HG03520 (cell line): ENCODE data around the gene DUSP18.
"Not testable (repeated sequence)": the region's sequence is repeated elsewhere in the genome, so short reads cannot be mapped to it uniquely, and the experiment has no call there.

Experiments used
- ATAC-seq: cut with Tn5 transposase; IDR thresholded peaks from one replicate; pipeline ENCODE4 v1.9.1; 2021; ENCODE audit warnings: mild to moderate bottlenecking, moderate library complexity; ENCODE audit not compliant: unreplicated experiment

DUSP18 gene

DNA sequence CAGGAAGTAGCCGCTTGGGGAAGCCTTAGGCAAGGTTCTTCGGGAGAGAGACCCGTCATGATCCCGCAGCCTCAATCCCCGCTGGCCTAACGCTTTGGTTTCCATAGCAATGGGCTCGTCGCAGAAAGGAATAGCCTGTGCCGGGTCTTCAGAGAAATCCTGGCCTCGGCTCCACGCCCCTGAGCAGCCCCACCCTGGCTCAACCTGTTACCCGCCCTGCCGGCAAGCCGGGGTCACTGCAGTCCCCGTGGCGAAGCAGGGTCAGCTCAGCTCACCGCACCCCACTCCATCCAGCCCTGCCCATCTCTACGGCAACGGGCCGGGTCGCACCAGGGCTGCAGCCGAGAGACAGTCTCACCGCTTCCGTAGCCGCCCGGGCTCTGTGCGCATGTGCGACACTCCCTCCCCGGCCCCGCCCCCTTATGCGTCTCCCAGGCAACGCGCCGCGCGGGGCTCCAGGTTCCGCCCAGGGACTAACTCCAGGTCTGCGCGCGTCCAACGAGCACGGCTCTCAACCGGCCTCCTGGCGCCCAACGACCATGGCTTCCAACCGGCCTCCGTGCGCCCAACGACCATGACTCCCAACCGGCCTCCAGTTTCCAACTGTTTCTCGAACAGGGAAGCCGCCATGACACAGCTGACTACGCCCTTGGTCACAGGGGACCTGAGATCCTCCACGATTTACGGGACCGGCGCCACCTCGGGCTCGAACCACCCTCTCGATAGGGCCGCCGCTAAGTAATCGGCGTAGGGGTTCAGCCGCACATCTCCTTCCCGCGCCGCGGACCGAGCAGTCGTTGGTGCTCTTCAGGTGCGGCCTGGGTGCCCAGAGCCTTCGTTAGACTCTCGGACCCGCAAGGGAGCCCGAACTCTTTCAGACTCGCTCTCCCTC is at the start of gene DUSP18:
DUSP18 (minus strand) TSS at position 382 of the 892 bp plus-strand sequence. CDS start 3,872 bp downstream, outside the sequence.
- ATAC-seq, result peak; percentile 81

DNA sequence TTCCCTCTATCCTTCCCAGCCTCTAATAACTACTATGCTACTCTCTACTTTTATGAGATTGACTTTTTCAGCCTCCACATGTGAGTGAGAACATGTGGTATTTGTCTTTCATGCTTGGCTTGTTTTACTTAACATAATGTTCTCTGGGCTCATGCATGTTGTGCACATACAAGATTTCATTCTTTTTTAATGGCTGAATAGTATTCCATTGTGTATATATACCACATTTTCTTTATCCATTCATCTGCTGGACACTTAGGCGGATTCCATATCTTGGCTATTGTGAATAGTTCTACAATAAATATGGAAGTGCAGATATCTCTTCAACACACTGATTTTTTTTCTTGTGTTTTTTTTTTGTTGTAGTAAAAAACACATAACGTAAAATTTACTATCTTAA is 46.4 kb upstream of the DUSP18 start:
- ATAC-seq, result no peak

DNA sequence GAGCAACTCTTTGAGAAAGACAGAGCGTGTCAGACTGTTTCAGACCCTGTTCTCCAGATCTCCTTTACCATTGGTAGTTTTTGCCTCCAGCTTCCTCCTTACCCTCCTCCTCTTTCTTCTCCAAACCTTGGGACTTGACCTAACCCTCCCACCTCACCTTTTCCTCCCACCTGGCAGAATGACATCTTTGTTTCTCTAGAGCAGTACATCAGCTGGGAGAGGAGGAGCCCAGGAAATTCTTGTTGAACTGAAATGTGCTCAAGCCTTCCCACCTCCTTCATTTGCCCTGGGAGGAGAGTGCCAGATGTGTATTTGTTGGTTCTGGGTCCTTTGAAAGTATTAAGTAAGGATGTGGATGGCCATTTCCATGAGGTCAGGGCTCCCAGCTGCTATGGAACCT is 44.4 kb upstream of the DUSP18 start:
- ATAC-seq, result no peak

DNA sequence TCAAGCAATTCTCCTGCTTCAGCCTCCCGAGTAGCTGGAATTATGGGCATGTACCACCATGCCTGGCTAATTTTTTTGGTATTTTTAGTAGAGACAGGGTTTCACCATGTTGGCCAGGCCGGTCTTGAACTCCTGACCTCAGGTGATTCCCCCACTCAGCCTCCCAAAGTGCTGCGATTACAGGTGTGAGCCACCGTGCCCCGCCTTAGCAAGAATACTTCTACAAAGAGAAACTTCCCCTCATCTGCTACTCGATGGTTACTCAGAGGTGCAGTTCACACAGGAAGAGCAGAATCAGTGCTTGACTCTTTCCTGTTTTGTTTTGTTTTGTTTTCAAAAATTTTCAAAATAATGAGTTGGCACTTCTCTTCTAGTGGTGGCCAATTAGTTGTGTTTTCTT is 42.3 kb upstream of the DUSP18 start:
- ATAC-seq, result not testable (repeated sequence)

GRCh38 chr22:30705710-30706651 is 38.3 kb upstream of the DUSP18 start:
- no peak for ATAC-seq

- no peak for ATAC-seq
Observed at GRCh38 chr22:30704978-30705377, 37.3 kb upstream of the DUSP18 start.

- no peak for ATAC-seq
Observed at GRCh38 chr22:30702856-30703255, 35.2 kb upstream of the DUSP18 start.

- no peak for ATAC-seq
Observed at GRCh38 chr22:30701872-30702271, 34.2 kb upstream of the DUSP18 start.

DNA sequence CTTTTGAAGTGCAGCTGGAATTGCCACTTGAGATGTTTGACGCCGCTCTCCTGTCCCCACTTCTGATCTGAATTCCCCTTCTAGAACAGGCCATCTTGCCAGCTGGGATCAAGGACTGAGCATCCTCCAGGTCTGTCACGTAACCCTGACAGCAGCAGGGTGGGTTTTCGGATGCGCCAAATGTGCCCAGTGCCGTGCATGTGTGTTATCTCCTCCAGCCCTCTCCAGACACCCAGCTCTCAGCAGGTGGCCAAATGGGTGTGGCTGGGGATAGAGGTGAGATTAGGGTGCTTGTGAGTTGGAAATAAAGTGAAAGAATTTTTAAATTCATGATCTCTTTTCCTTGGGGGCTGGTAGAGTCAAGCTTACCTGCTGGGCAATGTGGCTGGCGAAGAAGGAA is 30.3 kb upstream of the DUSP18 start:
- no peak for ATAC-seq

DNA sequence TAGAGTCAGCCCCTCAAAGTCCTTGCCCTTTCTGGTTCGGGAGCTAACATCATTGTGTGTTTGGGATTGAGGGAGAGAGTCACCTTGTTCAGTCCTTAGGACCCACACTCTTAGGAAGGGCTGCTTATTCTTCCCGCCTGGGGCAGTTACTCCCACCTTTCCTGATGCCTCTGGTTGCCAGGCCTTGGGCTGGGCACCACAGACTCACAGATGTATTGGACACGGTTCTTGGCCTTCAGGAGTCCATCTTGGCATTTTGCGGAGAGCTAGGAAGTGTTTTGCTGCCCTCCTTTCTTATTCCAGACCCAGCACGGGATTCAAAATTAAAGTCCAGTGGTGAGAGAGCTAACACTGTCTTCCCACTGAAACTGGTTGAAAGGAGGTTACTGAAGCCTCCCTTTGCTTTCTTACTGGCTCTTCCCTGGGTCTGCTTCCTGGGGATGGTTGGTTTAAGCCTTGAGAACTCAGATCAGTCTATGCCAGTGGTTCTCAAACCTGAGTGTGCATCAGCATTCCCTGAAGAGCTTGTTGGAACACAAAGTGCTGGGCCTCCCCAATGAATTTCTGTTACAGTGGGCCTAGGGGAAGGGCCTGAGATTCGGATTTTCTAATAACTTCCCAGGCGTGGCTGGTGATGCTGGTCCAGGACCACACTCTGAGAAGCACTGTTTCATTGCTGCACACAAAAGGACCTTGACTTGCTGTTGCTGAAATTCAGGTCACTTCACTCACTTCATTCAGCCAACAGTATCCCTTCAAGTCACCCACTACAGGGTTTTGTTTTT is 28.4 kb upstream of the DUSP18 start:
- ATAC-seq, result no peak

DNA sequence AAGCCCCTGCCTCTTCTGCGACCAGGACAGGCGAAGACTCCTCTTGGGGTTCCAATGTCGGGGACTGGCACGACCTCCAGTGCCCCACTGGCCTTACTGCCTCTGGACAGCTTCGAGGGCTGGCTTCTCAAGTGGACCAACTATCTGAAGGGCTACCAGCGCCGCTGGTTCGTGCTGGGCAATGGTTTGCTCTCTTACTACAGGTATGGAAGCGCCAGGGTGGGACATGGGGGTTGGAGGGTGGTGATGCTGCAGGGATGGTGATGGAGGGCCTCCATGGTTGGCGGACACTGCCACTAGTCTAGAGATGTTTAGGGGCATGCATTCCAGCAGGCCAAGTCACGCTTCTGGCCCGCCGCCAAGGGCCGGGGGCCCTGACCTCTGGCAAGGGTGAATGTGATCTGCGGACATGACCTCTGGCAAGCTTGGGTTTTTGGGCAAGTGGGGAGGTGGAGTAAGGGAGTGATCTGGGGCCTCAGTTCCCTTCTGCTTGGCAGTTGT is 27.7 kb upstream of the DUSP18 start:
- no peak for ATAC-seq

- ATAC-seq, result no peak
Observed at GRCh38 chr22:30694640-30695350, 27.1 kb upstream of the DUSP18 start, which contains the start of gene OSBP2. OSBP2 (plus strand) TSS chr22:30694874; CDS start chr22:30694910, 36 bp downstream.

- no peak for ATAC-seq
Observed at GRCh38 chr22:30694171-30694639, 26.5 kb upstream of the DUSP18 start.

DNA sequence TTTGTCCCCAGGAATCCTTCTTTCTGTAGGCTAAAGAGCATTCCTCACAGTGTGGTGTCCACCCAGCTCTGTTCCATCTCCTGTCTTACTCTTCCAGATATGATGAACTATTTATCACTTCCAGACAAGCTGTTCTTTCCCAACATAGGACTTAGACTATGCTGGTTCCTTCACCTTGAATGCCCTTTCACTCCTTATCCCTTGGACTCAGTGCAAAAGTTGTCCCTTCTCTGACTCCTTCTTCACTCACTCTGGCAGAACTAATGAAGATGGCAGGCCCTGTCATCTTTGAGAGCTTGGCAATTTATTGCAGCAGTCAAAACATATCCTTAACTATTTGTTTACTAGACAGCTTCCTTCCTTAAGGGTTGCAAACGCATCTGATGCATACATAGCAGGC is 23.5 kb upstream of the DUSP18 start:
- ATAC-seq, result no peak

DNA sequence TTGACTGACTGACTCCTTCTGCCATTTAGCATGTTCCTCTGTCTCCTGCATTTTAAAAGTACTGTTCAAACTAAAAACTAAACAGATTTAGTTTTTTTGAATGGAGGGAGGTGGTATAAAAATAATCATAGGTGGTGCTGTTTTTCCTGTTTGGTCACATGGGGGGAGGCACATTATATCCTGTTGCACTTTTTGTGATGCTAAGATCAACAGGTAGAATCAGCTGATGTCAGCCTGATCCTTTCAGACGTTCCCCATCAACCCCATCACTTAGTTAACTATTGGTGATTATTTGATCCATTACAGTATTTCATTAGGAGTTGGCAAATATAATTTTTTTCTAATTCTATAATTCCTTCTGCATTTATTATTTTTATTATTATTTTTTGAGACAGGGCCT is 21.9 kb upstream of the DUSP18 start:
- no peak for ATAC-seq

GRCh38 chr22:30687358-30687757 is 19.7 kb upstream of the DUSP18 start:
- no peak for ATAC-seq

DNA sequence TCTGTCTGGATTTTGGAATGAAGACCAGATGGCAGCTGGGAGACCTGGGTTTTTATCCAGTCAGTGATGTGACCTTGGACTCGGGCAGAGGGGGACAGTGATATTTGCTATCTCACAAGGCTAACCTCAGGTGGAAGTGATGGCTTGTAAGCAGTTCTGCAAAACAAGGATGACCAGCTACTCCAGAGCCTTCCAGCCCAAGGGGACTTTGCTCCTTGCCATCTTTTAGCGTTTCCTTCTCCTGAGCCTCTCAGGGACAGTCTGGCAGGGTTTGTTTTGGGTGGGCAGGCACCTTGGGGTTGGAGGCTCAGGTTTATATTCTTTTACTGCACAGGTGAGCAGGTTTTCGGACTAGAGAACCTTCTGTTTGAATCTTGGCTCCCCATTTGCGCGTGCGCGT is 17.5 kb upstream of the DUSP18 start:
- ATAC-seq, result no peak

DNA sequence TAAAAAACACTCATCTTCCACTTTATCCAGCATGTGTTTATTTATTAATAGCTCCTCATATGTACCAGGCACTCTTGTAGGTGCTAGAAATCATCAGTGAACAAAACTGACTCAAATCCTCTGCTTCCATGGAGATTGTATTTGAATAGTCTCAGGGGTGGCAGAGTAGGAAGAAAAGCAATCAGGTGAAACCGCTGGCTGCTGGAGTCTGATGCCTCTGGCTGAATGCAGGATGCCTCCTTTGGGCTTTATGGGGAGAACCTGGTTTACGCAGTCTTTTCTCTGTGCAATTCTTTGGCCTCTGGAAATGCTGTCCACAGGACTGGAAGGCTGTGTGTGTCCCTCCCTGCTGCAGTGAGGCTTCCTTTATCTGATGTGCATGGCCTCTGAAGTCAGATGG is 14.2 kb upstream of the DUSP18 start:
- ATAC-seq, result no peak

GRCh38 chr22:30680991-30681770 is 13.5 kb upstream of the DUSP18 start:
- no peak for ATAC-seq
